Stimulated activated CD4-positive, alpha-beta T cell treated with anti-CD3 and anti-CD28 coated beads, Interleukin-1b, Interleukin-23, amount 100 ng/mL, for 48 hours (primary cell): ENCODE data around the gene MIDN.
A peak's percentile ranks its signal among the peaks of the same experiment; 100 is the strongest.

Experiments
- DNase-seq: peaks from one replicate; pipeline ENCODE4 v3.0.0-alpha.2; 2020

Gene MIDN

GRCh38 chr19:1220976-1221903 lies 27.1 kb upstream of the MIDN start:
- no peak for DNase-seq

GRCh38 chr19:1221904-1222255 lies 26.5 kb upstream of the MIDN start:
- DNase-seq, result no peak

GRCh38 chr19:1222394-1222793 lies 26.0 kb upstream of the MIDN start:
- DNase-seq, result no peak

GRCh38 chr19:1223018-1223855 lies 25.1 kb upstream of the MIDN start:
- DNase-seq, result peak; percentile 29

GRCh38 chr19:1224047-1224825 lies 24.1 kb upstream of the MIDN start:
- no peak for DNase-seq

- no peak for DNase-seq
Measured at GRCh38 chr19:1224847-1225246, 23.5 kb upstream of the MIDN start.

GRCh38 chr19:1225440-1226226 lies 22.8 kb upstream of the MIDN start:
- no peak for DNase-seq

GRCh38 chr19:1226227-1226518 lies 22.2 kb upstream of the MIDN start:
- no peak for DNase-seq

- DNase-seq, result no peak
Measured at GRCh38 chr19:1226522-1227303, 21.7 kb upstream of the MIDN start.

GRCh38 chr19:1227304-1228054 lies 20.9 kb upstream of the MIDN start:
- no peak for DNase-seq

GRCh38 chr19:1228161-1228957 lies 20.0 kb upstream of the MIDN start:
- no peak for DNase-seq

GRCh38 chr19:1229056-1229923 lies 19.1 kb upstream of the MIDN start:
- DNase-seq, result no peak

GRCh38 chr19:1229924-1230782 lies 18.2 kb upstream of the MIDN start:
- no peak for DNase-seq

GRCh38 chr19:1230783-1231489 lies 17.4 kb upstream of the MIDN start:
- DNase-seq, result no peak

- no peak for DNase-seq
Measured at GRCh38 chr19:1231729-1232637, 16.4 kb upstream of the MIDN start.

- DNase-seq, result no peak
Measured at GRCh38 chr19:1232652-1233072, 15.7 kb upstream of the MIDN start.
